Measurements from ENCODE around the gene DNAAF1. TPM values are rescaled to one million over a fixed set of nuclear protein-coding genes. Genes with fewer than 3 reads are reported as not detected.

DNAAF1 gene
- total and polyA plus RNA-seq, 2 of the 8 experiments (the other 6 are each of a cell fraction or from before 2014, with no cell fraction given) = 0.09 to 0.15 TPM

DNA sequence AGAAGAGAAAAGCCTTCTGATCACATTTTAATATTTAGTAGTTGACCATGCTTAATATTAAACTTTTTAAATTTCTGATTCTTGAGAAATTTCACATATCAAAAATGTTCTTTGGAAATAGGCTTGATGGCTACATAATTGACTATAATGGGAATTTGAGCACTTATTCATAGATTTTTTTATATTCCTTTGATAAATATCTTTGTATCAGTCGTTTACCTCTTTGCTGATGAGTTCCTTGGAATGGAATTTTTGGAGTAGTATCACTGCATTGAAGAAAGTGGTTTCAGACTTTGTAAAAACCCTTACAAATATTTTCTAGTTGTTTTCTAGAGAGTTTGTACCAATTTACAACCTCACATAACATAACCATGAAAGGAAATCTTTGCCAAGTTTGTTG lies 14.7 kb downstream of the DNAAF1 start (continued):
- TF ChIP-seq SIN3A (conservative IDR thresholded peaks at IDR 0.05 in 1 of 2, IDR thresholded peaks at IDR 0.05 in 1 of 2; ENCODE audit: low read depth in 1 of 2, low read length in 2 of 2) (no peak), CBX5 (IDR thresholded peaks at IDR 0.05; ENCODE audit: low read depth, low read length) (no peak), KDM1A (IDR thresholded peaks at IDR 0.05; ENCODE audit: borderline replicate concordance, low read length) (no peak)
- TF ChIP-seq, protein P1, sequence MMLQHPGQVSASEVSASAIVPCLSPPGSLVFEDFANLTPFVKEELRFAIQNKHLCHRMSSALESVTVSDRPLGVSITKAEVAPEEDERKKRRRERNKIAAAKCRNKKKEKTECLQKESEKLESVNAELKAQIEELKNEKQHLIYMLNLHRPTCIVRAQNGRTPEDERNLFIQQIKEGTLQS (IDR thresholded peaks at IDR 0.05; ENCODE audit: insufficient read depth, low read depth, low read length) = no peak

Data from H1 (cell line).